Ovary (tissue), 3 donors: Measurements from ENCODE around the gene KIF14.

ENCODE experiments used
- POLR2A ChIP-seq: fragments of 450-650 bp; IDR thresholded peaks from one replicate; pipeline ENCODE4 v1.6.1; 2017; ENCODE audit warnings: antibody characterized with exemption, mild to moderate bottlenecking, moderate library complexity
- TF ChIP-seq, protein P1 (sequence below), 3 donors: fragments of 450-650 bp in 2 of 3; fragments of 200-600 bp in 1 of 3; IDR thresholded peaks; one replicate each; pipeline versions ENCODE4 v1.5.1 to v1.8.0; 2016 to 2022; ENCODE audit warnings: antibody characterized with exemption in 3 of 3, mild to moderate bottlenecking in 1 of 3
- donor health status: DM: no; HTN: no; CAD: no.

DNA sequence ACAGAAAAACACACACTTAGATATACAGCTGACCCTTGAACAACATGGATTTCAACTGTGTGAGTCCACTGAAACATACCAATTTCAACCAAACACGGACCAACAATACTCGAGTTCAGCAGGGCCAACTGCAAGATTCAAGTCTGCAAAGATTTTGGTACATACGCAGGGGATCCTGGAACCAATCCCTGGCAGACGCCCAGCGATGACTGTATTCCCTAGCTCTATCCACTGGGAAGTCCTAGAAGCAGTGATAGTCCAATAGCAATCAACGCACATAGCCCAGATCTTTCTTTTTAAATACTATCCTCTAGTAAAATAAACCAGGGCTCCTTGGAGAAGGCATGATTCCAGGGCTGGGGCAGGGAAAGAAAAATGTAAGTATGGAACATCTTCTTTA lies 40.2 kb upstream of the KIF14 start:
- no peak for TF ChIP-seq POLR2A
- TF ChIP-seq, protein P1, sequence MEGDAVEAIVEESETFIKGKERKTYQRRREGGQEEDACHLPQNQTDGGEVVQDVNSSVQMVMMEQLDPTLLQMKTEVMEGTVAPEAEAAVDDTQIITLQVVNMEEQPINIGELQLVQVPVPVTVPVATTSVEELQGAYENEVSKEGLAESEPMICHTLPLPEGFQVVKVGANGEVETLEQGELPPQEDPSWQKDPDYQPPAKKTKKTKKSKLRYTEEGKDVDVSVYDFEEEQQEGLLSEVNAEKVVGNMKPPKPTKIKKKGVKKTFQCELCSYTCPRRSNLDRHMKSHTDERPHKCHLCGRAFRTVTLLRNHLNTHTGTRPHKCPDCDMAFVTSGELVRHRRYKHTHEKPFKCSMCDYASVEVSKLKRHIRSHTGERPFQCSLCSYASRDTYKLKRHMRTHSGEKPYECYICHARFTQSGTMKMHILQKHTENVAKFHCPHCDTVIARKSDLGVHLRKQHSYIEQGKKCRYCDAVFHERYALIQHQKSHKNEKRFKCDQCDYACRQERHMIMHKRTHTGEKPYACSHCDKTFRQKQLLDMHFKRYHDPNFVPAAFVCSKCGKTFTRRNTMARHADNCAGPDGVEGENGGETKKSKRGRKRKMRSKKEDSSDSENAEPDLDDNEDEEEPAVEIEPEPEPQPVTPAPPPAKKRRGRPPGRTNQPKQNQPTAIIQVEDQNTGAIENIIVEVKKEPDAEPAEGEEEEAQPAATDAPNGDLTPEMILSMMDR (IDR thresholded peaks at IDR 0.05), result no peak
